HCT116 (cell line): ENCODE data around the gene ASPHD2. TPM values are rescaled to one million over a fixed set of nuclear protein-coding genes. Genes with fewer than 3 reads are reported as not detected.

Source experiments
- total RNA-seq: library from RNA; stranded (reverse); gene quantifications from one replicate; pipeline ENCODE4 v1.2.1, GENCODE V29; 2021; ENCODE audit not compliant: unreplicated experiment

The ASPHD2 gene
- total RNA-seq, 1 experiment from 2014 or later: 4.1 TPM

Other genes starting within 250 kb of the ASPHD2 start
- gene HPS4, start 54.5 kb downstream of the ASPHD2 start, total RNA-seq: 35.4 TPM
- gene SRRD, start 54.6 kb downstream of the ASPHD2 start, total RNA-seq: 30.4 TPM
- 28.1 TPM for gene TFIP11, start 83.2 kb downstream of the ASPHD2 start, total RNA-seq
- gene TPST2, start 160.9 kb downstream of the ASPHD2 start, total RNA-seq: 11.8 TPM
- gene CRYBB1, start 188.8 kb downstream of the ASPHD2 start, total RNA-seq: not detected
- gene CRYBA4, start 192.7 kb downstream of the ASPHD2 start, total RNA-seq: not detected
- 0.54 TPM for gene MIAT, start 228.3 kb downstream of the ASPHD2 start, total RNA-seq